Upper lobe of left lung (tissue), 6 donors: Measurements from ENCODE around the gene CCDC177. TPM values are rescaled to one million over a fixed set of nuclear protein-coding genes. Genes with fewer than 3 reads are reported as not detected.

Source experiments
- ATAC-seq, 2 donors: fragments of 200-7000 bp; cut with Tn5 transposase; one replicate each; pipeline ENCODE4 v1.9.1; 2022; ENCODE audit warnings: mild to moderate bottlenecking in 2 of 2, moderate library complexity in 2 of 2; ENCODE audit not compliant: low FRiP score in 2 of 2
- DNase-seq, 2 donors: peaks; one replicate each; pipeline ENCODE4 v3.0.0-alpha.2; 2019 to 2020
- H3K27ac ChIP-seq, 4 donors: fragments of 200-600 bp; sonication (generic); one replicate each; pipeline ENCODE4 v1.5.1; 2016 to 2019
- H3K27me3 ChIP-seq, 4 donors: fragments of 200-600 bp; sonication (generic); one replicate each; pipeline ENCODE4 v1.5.1; 2017 to 2019
- H3K36me3 ChIP-seq, 4 donors: fragments of 200-600 bp; sonication (generic); one replicate each; pipeline ENCODE4 v1.5.1; 2016 to 2019
- H3K4me1 ChIP-seq, 4 donors: fragments of 200-600 bp; sonication (generic); one replicate each; pipeline ENCODE4 v1.5.1; 2018 to 2019
- H3K4me3 ChIP-seq, 4 donors: fragments of 200-600 bp; sonication (generic); one replicate each; pipeline ENCODE4 v1.5.1; 2017 to 2019; ENCODE audit warnings: mild to moderate bottlenecking in 2 of 4, moderate library complexity in 1 of 4
- H3K9me3 ChIP-seq, 4 donors: fragments of 200-600 bp; sonication (generic); one replicate each; pipeline ENCODE4 v1.5.1; 2018 to 2019
- CTCF ChIP-seq, 6 experiments: fragments of 450-650 bp in 4 of 6; fragments of 200-600 bp in 2 of 6; sonication (generic) in 2 of 6; IDR thresholded peaks; one replicate each; pipeline ENCODE4 v1.5.1; 2016 to 2019; ENCODE audit warnings: antibody characterized with exemption in 6 of 6
- EP300 ChIP-seq, 4 donors: sonication (generic); formaldehyde crosslinking; IDR thresholded peaks; one replicate each; pipeline ENCODE4 v1.5.1; 2017; ENCODE audit warnings: antibody characterized with exemption in 4 of 4, control low read depth in 2 of 4
- POLR2A ChIP-seq, 4 donors: fragments of 450-650 bp; IDR thresholded peaks; one replicate each; pipeline ENCODE4 v1.5.1; 2016 to 2017; ENCODE audit warnings: antibody characterized with exemption in 4 of 4, mild to moderate bottlenecking in 2 of 4
- POLR2AphosphoS5 ChIP-seq, 2 donors: sonication (generic); formaldehyde crosslinking; IDR thresholded peaks; one replicate each; pipeline ENCODE4 v1.5.1; 2017; ENCODE audit warnings: antibody characterized with exemption in 2 of 2
- WGBS, 2 donors: methylation state at CpG; one replicate each; pipeline ENCODE4 v1.1.5; 2017 to 2018; 5-methylcytosine and 5-hydroxymethylcytosine counted together
- total RNA-seq, 6 donors: library from RNA; depleted of rRNA in 4 of 6; stranded (reverse); fragments of >200 nt in 4 of 6; gene quantifications; one replicate each; pipeline versions ENCODE4 v1.1.0 to v1.2.1, GENCODE V29; 2016 to 2021
- donor health status: DM: no; HTN: no; CAD: no; lungs with moderate emphysema.
- donor health status: DM: no; HTN: yes; CAD: no; lungs with severe emphysema.

CCDC177 gene
- total RNA-seq, 6 donors from 2014 or later = not detected

- Histone ChIP-seq H3K4me1 (no peaks in the 10 kb centered on the region), H3K9me3 (no peaks in the 10 kb centered on the region), H3K27ac (no peak overlapping the region), H3K4me3 (no peak overlapping the region), H3K27me3 (no peaks in the 10 kb centered on the region), H3K36me3 (no peaks in the 10 kb centered on the region)
- 62 to 64% methylated on average over 6 of the region's 6 CpGs for WGBS, 2 donors
- DNase-seq (no peak), ATAC-seq (peak in 1 of 2 donors; percentile 73)
- no peak for TF ChIP-seq CTCF (IDR thresholded peaks at IDR 0.05)
- no peak for TF ChIP-seq POLR2AphosphoS5 (IDR thresholded peaks at IDR 0.05)
- no peak for TF ChIP-seq POLR2A (IDR thresholded peaks at IDR 0.05)
- no peak for TF ChIP-seq EP300 (IDR thresholded peaks at IDR 0.05)
Measured at GRCh38 chr14:69593018-69593677, 18.5 kb upstream of the CCDC177 start.

GRCh38 chr14:69591317-69591716 is 16.6 kb upstream of the CCDC177 start:
- DNase-seq (no peak), ATAC-seq (no peak)
- H3K27ac ChIP-seq = no peak overlapping the region
- H3K4me3 ChIP-seq = no peak overlapping the region
- WGBS, 2 donors = 71 to 78% methylated on average over 2 of the region's 2 CpGs
- no peaks in the 10 kb centered on the region for H3K36me3 ChIP-seq
- no peaks in the 10 kb centered on the region for H3K9me3 ChIP-seq
- TF ChIP-seq POLR2A (IDR thresholded peaks at IDR 0.05) = no peak
- TF ChIP-seq CTCF (IDR thresholded peaks at IDR 0.05) = no peak
- TF ChIP-seq EP300 (IDR thresholded peaks at IDR 0.05) = no peak
- TF ChIP-seq POLR2AphosphoS5 (IDR thresholded peaks at IDR 0.05) = no peak
- no peaks in the 10 kb centered on the region for H3K4me1 ChIP-seq
- H3K27me3 ChIP-seq = no peaks in the 10 kb centered on the region

- no peak for ATAC-seq
- Histone ChIP-seq H3K36me3 (no peaks in the 10 kb centered on the region), H3K9me3 (no peaks in the 10 kb centered on the region), H3K27me3 (no peaks in the 10 kb centered on the region), H3K4me3 (no peak overlapping the region), H3K27ac (no peak overlapping the region), H3K4me1 (no peaks in the 10 kb centered on the region)
- 60 to 71% methylated on average over 8 of the region's 8 CpGs for WGBS, 2 donors
- TF ChIP-seq EP300 (IDR thresholded peaks at IDR 0.05) (no peak), POLR2A (IDR thresholded peaks at IDR 0.05) (no peak)
- DNase-seq = no peak
Measured at GRCh38 chr14:69587389-69587788, 12.7 kb upstream of the CCDC177 start.

GRCh38 chr14:69586404-69586803 is 11.7 kb upstream of the CCDC177 start:
- H3K36me3 ChIP-seq = no peaks in the 10 kb centered on the region
- H3K9me3 ChIP-seq = no peaks in the 10 kb centered on the region
- H3K4me3 ChIP-seq = no peak overlapping the region
- ATAC-seq (no peak), DNase-seq (no peak)
- WGBS, 2 donors = 51 to 53% methylated on average over 4 of the region's 4 CpGs
- TF ChIP-seq EP300 (IDR thresholded peaks at IDR 0.05) (no peak), POLR2A (IDR thresholded peaks at IDR 0.05) (no peak), POLR2AphosphoS5 (IDR thresholded peaks at IDR 0.05) (no peak)
- H3K27me3 ChIP-seq = no peaks in the 10 kb centered on the region
- no peaks in the 10 kb centered on the region for H3K4me1 ChIP-seq
- no peak overlapping the region for H3K27ac ChIP-seq

GRCh38 chr14:69584389-69584788 is 9.7 kb upstream of the CCDC177 start:
- no peak for ATAC-seq
- no peak overlapping the region for H3K4me3 ChIP-seq
- WGBS, 2 donors = 79 to 88% methylated on average over 1 of the region's 1 CpG

More at GRCh38 chr14:69584389-69584788, 9.7 kb upstream of the CCDC177 start:
- Histone ChIP-seq H3K27ac (no peak overlapping the region), H3K36me3 (no peaks in the 10 kb centered on the region), H3K4me1 (no peaks in the 10 kb centered on the region), H3K27me3 (no peaks in the 10 kb centered on the region), H3K9me3 (no peaks in the 10 kb centered on the region)
- no peak for DNase-seq
- no peak for TF ChIP-seq CTCF (IDR thresholded peaks at IDR 0.05)
- no peak for TF ChIP-seq EP300 (IDR thresholded peaks at IDR 0.05)
- TF ChIP-seq POLR2A (IDR thresholded peaks at IDR 0.05) = no peak
- TF ChIP-seq POLR2AphosphoS5 (IDR thresholded peaks at IDR 0.05) = no peak
